Caco-2 (cell line): ENCODE results near the gene ENOSF1. TPM values are rescaled to one million over a fixed set of nuclear protein-coding genes. Genes with fewer than 3 reads are reported as not detected.
"Not testable (repeated sequence)": the region's sequence is repeated elsewhere in the genome, so short reads cannot be mapped to it uniquely, and the experiment has no call there.

Experiments used
- BruUV-seq: library from RNA; stranded (reverse); fragments of 400-500 nt; replicated peaks from 2 replicates; lab custom pipeline; 2021; lab: Mats Ljungman, UMichigan
- CTCF ChIA-PET: fragments of 300-600 bp; sonication (Branson Sonifier 250); formaldehyde crosslinking; loops from one replicate; lab custom pipeline; 2022; ENCODE audit warnings: antibody characterized with exemption; lab: Charles Lee
- POLR2A ChIA-PET: fragments of 300-600 bp; sonication (Branson Sonifier 250); formaldehyde crosslinking; loops from one replicate; lab custom pipeline; 2022; ENCODE audit warnings: antibody characterized with exemption; lab: Charles Lee
- DNase-seq, 2 experiments: peaks; one replicate each; pipeline versions ENCODE4 v3.0.0 to v3.0.0-alpha.2; 2020 to 2022
- H3K27me3 ChIP-seq: replicated peaks from 2 replicates; pipeline ENCODE4 v1.6.0; 2011; ENCODE audit warnings: low read length; ENCODE audit not compliant: control insufficient read depth, insufficient read depth
- H3K36me3 ChIP-seq: 2 replicates; pipeline ENCODE4 v1.5.1; 2011; ENCODE audit warnings: low read length; ENCODE audit not compliant: control insufficient read depth, insufficient read depth
- H3K4me1 ChIP-seq: fragments of 250-450 bp; sonication (Bioruptor Pico); 2 replicates; pipeline ENCODE4 v1.5.1; 2020; ENCODE audit warnings: mild to moderate bottlenecking
- H3K4me3 ChIP-seq: 2 replicates; pipeline ENCODE4 v1.5.1; 2011; ENCODE audit warnings: low read depth, mild to moderate bottlenecking, control low read depth, low read length
- H3K9me3 ChIP-seq: fragments of 250-450 bp; sonication (Bioruptor Pico); 2 replicates; pipeline ENCODE4 v1.5.1; 2020; ENCODE audit warnings: mild to moderate bottlenecking, moderate library complexity
- H3K27ac Mint-ChIP-seq: one replicate; pipeline ENCODE4 v1.8.0; 2022; ENCODE audit warnings: mixed read lengths; ENCODE audit not compliant: unreplicated experiment
- H3K27me3 Mint-ChIP-seq: one replicate; pipeline ENCODE4 v1.8.0; 2022; ENCODE audit warnings: mixed read lengths; ENCODE audit not compliant: insufficient read depth, unreplicated experiment
- H3K36me3 Mint-ChIP-seq: one replicate; pipeline ENCODE4 v1.8.0; 2022; ENCODE audit warnings: mild to moderate bottlenecking, mixed read lengths; ENCODE audit not compliant: insufficient read depth, unreplicated experiment
- H3K4me1 Mint-ChIP-seq: one replicate; pipeline ENCODE4 v1.8.0; 2022; ENCODE audit warnings: low read depth, mixed read lengths; ENCODE audit not compliant: unreplicated experiment
- H3K4me3 Mint-ChIP-seq: one replicate; pipeline ENCODE4 v1.8.0; 2022; ENCODE audit warnings: mild to moderate bottlenecking, moderate library complexity, mixed read lengths; ENCODE audit not compliant: unreplicated experiment
- H3K9me3 Mint-ChIP-seq: one replicate; pipeline ENCODE4 v1.8.0; 2022; ENCODE audit warnings: mixed read lengths; ENCODE audit not compliant: unreplicated experiment
- intact Hi-C: fragments of 100-400 bp; cut with micrococcal nuclease; formaldehyde crosslinking; loops from one replicate; pipeline ENCODE4 v1.10.0; 2022; ENCODE audit not compliant: unreplicated experiment
- total RNA-seq: library from RNA; stranded (reverse); gene quantifications from 2 replicates; pipeline ENCODE4 v1.2.3, GENCODE V29; 2022
- TF ChIP-seq, protein P1 (sequence below), 2 experiments: fragments of 200-600 bp in 1 of 2; IDR thresholded peaks; 1 replicate in 1 of 2; 2 replicates in 1 of 2; pipeline versions ENCODE4 v1.5.1 to v1.8.0; 2011 to 2022; ENCODE audit warnings: antibody characterized with exemption in 1 of 2, control low read depth in 1 of 2, inconsistent platforms in 1 of 2, low read depth in 1 of 2, low read length in 1 of 2, mild to moderate bottlenecking in 1 of 2, moderate library complexity in 1 of 2; ENCODE audit not compliant: insufficient read depth in 1 of 2, severe bottlenecking in 1 of 2, unreplicated experiment in 1 of 2

ENOSF1 gene
- total RNA-seq, 1 experiment from 2014 or later, result 114 TPM

- no peak for DNase-seq
- no TSS peak for BruUV-seq
- Histone ChIP-seq H3K4me3 (no peak overlapping the region), H3K36me3 (no peaks in the 10 kb centered on the region; the same call in 1 of the 2 replicates), H3K27me3 (no peaks in the 10 kb centered on the region), H3K4me1 (no peaks in the 10 kb centered on the region), H3K9me3 (no peaks in the 10 kb centered on the region)
- intact Hi-C loops, result no loop called here
- ChIA-PET POLR2A (no interaction called here), CTCF (no interaction called here)
- Mint-ChIP-seq H3K4me3 (no peak overlapping the region), H3K27ac (no peak overlapping the region), H3K36me3 (peaks cover 52% of the 10 kb centered on the region), H3K27me3 (no peaks in the 10 kb centered on the region), H3K4me1 (no peaks in the 10 kb centered on the region), H3K9me3 (no peaks in the 10 kb centered on the region)
- TF ChIP-seq, protein P1, sequence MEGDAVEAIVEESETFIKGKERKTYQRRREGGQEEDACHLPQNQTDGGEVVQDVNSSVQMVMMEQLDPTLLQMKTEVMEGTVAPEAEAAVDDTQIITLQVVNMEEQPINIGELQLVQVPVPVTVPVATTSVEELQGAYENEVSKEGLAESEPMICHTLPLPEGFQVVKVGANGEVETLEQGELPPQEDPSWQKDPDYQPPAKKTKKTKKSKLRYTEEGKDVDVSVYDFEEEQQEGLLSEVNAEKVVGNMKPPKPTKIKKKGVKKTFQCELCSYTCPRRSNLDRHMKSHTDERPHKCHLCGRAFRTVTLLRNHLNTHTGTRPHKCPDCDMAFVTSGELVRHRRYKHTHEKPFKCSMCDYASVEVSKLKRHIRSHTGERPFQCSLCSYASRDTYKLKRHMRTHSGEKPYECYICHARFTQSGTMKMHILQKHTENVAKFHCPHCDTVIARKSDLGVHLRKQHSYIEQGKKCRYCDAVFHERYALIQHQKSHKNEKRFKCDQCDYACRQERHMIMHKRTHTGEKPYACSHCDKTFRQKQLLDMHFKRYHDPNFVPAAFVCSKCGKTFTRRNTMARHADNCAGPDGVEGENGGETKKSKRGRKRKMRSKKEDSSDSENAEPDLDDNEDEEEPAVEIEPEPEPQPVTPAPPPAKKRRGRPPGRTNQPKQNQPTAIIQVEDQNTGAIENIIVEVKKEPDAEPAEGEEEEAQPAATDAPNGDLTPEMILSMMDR (IDR thresholded peaks at IDR 0.05; ENCODE audit: insufficient read depth in 1 of 2, low read depth in 1 of 2, low read length in 1 of 2, severe bottlenecking in 1 of 2, unreplicated experiment in 1 of 2), result no peak
Measured at GRCh38 chr18:730692-731091, 18.3 kb upstream of the ENOSF1 start.

- H3K36me3 ChIP-seq, H3K27ac Mint-ChIP-seq, H3K4me3 Mint-ChIP-seq, H3K27me3 ChIP-seq, H3K4me3 ChIP-seq, H3K4me1 Mint-ChIP-seq, H3K4me1 ChIP-seq, H3K27me3 Mint-ChIP-seq, intact Hi-C loops, H3K9me3 ChIP-seq, BruUV-seq, POLR2A ChIA-PET, CTCF ChIA-PET, H3K9me3 Mint-ChIP-seq: not testable (repeated sequence)
- DNase-seq, result peak in 1 of 2 experiments; percentile 35
- TF ChIP-seq, protein P1 (IDR thresholded peaks at IDR 0.05; ENCODE audit: insufficient read depth in 1 of 2, low read depth in 1 of 2, low read length in 1 of 2, severe bottlenecking in 1 of 2, unreplicated experiment in 1 of 2), result peak; percentile 24 to 47
- peaks cover 52% of the 10 kb centered on the region for H3K36me3 Mint-ChIP-seq
Measured at GRCh38 chr18:730120-730519, 17.7 kb upstream of the ENOSF1 start.

DNA sequence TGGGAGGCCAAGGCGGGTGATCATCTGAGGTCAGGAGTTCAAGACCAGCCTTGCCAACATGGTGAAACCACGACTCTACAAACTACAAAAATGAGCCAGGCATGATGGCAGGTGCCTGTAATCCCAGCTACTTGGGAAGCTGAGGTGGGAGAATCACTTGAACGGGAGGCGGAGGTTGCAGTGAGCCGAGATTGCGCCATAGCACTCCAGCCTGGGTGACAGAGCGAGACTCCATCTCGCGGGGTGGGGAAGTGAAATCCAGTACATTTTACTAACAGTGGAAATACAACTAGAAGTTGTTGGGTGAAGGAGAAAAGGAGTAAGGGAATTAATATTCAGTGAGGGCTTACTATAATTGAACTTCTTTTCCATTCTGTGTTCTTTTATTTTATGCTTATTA lies 13.2 kb upstream of the ENOSF1 start:
- Histone ChIP-seq H3K4me3 (no peak overlapping the region), H3K4me1 (no peaks in the 10 kb centered on the region), H3K9me3 (no peaks in the 10 kb centered on the region), H3K27me3 (no peaks in the 10 kb centered on the region), H3K36me3 (no peaks in the 10 kb centered on the region)
- Mint-ChIP-seq H3K4me1 (no peaks in the 10 kb centered on the region), H3K4me3 (no peak overlapping the region), H3K9me3 (no peaks in the 10 kb centered on the region), H3K36me3 (peaks cover 48% of the 10 kb centered on the region), H3K27ac (no peak overlapping the region), H3K27me3 (no peaks in the 10 kb centered on the region)
- BruUV-seq, result no TSS peak
- ChIA-PET POLR2A (no interaction called here), CTCF (no interaction called here)
- intact Hi-C loops, result no loop called here
- TF ChIP-seq, protein P1 (IDR thresholded peaks at IDR 0.05; ENCODE audit: insufficient read depth in 1 of 2, low read depth in 1 of 2, low read length in 1 of 2, severe bottlenecking in 1 of 2, unreplicated experiment in 1 of 2), result no peak
- DNase-seq, result no peak
